Measurements from ENCODE around the gene KCNJ4. TPM values are rescaled to one million over a fixed set of nuclear protein-coding genes. Genes with fewer than 3 reads are reported as not detected.

Gene KCNJ4
- total RNA-seq, 120 experiments from 2014 or later, result 21.0 to 129 (median 87.1) TPM

Other genes with a start within 250 kb of the KCNJ4 start
- gene TMEM184B, start 182.2 kb downstream of the KCNJ4 start, total RNA-seq, result 100 to 1,000 TPM in 119 of 120 experiments, 10 to 100 TPM in 1; 99.7 to 274 (median 141) TPM
- 100 to 1,000 TPM; 150 to 281 (median 197) TPM for gene CSNK1E, start 137.8 kb downstream of the KCNJ4 start, total RNA-seq
- gene KDELR3, start 12.9 kb upstream of the KCNJ4 start, total RNA-seq, result 1 to 10 TPM in 88 of 120 experiments, under 1 TPM in 30, not detected in 2; 0.35 to 4.3 (median 1.4) TPM
- gene DDX17, start 51.1 kb upstream of the KCNJ4 start, total RNA-seq, result 100 to 1,000 TPM; 359 to 670 (median 471) TPM
- gene DMC1, start 115.0 kb upstream of the KCNJ4 start, total RNA-seq, result 1 to 10 TPM in 86 of 120 experiments, under 1 TPM in 30, not detected in 4; 0.23 to 4.2 (median 1.6) TPM
- gene FAM227A, start 201.2 kb upstream of the KCNJ4 start, total RNA-seq, result 10 to 100 TPM in 21 of 120 experiments, 1 to 10 TPM in 99; 2.2 to 24.9 (median 6.9) TPM
- gene CBY1, start 201.4 kb upstream of the KCNJ4 start, total RNA-seq, result 10 to 100 TPM; 19.3 to 46.5 (median 29.4) TPM
- 10 to 100 TPM; 26.7 to 64.2 (median 47.2) TPM for gene TOMM22, start 226.8 kb upstream of the KCNJ4 start, total RNA-seq
- 10 to 100 TPM; 41.2 to 87.6 (median 55.2) TPM for gene JOSD1, start 245.7 kb upstream of the KCNJ4 start, total RNA-seq

Data from dorsolateral prefrontal cortex (tissue), 118 donors.